ENCODE results near the gene ATG5.

GRCh38 chr6:106194949-106195921 lies 130.3 kb downstream of the ATG5 start:
- TF ChIP-seq POLR2A (IDR thresholded peaks at IDR 0.05) (no peak), CTCF (IDR thresholded peaks at IDR 0.05) (no peak)
